HG03565 (cell line): ENCODE results near the gene SIGLEC14.
"Not testable (repeated sequence)": the region's sequence is repeated elsewhere in the genome, so short reads cannot be mapped to it uniquely, and the experiment has no call there.

Experiments
- ATAC-seq: cut with Tn5 transposase; IDR thresholded peaks from one replicate; pipeline ENCODE4 v1.9.1; 2021; ENCODE audit warnings: mild to moderate bottlenecking, moderate library complexity; ENCODE audit not compliant: unreplicated experiment

The SIGLEC14 gene

DNA sequence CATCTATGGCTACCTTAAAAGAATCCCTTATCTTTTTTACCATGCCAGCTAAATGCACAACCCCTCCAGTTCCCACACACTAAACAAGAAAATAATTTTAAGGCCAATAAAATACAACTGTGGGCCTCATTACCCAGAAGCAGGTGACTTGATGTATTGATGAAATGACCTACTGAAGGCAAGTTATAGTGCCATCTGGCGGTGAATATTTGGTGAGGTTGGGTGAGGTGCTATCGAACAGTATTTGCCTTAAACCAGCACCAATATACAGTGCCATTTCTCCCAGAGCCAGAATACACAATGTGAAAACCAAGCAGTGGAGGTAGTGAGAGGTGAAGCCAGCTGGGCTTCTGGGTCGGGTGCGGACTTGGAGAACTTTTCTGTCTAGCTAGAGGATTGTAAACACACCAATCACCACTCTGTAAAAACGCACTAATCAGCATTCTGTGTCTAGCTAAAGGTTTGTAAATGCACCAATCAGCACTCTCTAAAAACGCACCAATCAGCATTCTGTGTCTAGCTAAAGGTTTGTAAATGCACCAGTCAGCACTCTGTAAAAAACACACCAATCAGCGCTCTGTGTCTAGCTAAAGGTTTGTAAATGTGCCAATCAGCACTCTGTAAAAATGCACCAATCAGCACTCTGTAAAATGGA lies 29.4 kb upstream of the SIGLEC14 start:
- ATAC-seq = not testable (repeated sequence)

GRCh38 chr19:51668216-51668615 lies 21.6 kb upstream of the SIGLEC14 start:
- no peak for ATAC-seq

- no peak for ATAC-seq
These were observed 18.4 kb upstream of the SIGLEC14 start for GRCh38 chr19:51664997-51665396.

DNA sequence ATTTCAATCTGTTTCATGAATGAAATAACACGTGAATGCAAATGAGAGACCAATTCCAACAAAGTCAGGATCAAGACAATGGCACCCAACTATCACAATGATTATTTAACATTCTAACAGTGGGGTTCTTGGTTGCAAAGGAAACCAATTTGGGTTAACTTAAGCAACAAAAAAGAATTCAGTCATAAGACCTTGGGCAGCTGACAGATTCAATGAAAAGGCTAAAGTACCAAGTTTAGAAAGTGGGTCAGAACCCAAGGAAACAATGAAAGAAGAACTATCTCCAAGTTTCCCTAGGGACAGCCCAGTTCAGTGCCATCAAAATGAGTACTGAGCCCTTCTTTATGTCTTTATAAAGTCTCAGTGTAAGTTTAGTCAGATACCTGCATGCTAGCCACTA lies 17.5 kb upstream of the SIGLEC14 start:
- ATAC-seq = no peak

GRCh38 chr19:51663650-51664049 lies 17.0 kb upstream of the SIGLEC14 start:
- no peak for ATAC-seq

GRCh38 chr19:51660975-51661600 lies 14.5 kb upstream of the SIGLEC14 start:
- no peak for ATAC-seq

GRCh38 chr19:51654783-51655182 lies 8.2 kb upstream of the SIGLEC14 start:
- no peak for ATAC-seq

DNA sequence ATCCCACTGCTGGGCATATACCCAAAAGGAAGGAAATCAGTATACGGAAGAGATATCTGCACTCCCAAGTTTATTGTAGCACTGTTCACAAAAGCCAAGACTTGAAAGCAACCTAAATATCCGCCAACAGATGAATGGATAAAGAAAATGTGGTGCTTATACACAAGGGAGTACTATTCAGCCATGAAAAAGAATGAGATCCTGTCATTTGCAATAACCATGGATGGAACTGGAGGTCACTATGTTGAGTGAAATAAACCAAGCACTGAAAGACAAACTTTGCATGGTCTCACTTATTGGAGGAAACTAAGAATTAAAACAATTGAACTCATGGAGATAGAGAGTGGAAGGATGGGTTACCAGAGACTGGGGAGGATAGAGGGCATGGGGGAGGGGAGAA lies 6.5 kb upstream of the SIGLEC14 start:
- ATAC-seq = no peak

- ATAC-seq = no peak
These were observed 5.6 kb upstream of the SIGLEC14 start for GRCh38 chr19:51652266-51652665.

DNA sequence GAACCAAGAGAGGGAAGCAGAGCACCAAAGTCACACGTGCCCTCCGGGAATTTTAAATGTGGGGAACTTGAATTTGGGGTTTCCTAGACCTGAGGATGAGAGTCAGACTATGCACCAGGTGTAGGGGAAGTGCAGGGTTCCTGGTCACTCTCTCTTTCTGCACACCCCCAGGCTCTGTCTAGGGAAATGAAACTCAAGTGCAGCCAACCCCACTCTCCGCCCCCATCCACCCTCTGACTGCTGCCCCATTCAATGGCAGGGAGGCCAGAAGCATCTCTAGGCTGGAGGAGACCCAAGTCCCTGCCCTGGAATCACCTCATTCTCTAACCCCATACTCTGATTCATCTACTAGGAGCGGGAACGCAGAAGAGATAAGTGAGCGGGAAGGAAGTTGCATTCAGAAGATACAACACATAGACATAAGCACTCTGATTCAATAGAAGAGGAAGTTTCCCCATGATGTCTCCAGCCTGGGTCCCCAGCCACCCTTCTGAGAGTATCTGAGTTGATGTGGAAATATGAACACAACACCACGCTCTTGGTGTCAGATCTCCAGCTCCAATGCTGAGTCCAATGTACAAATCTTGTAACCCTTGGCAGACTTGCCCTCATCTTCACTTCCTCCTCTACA lies 4.7 kb upstream of the SIGLEC14 start:
- no peak for ATAC-seq

DNA sequence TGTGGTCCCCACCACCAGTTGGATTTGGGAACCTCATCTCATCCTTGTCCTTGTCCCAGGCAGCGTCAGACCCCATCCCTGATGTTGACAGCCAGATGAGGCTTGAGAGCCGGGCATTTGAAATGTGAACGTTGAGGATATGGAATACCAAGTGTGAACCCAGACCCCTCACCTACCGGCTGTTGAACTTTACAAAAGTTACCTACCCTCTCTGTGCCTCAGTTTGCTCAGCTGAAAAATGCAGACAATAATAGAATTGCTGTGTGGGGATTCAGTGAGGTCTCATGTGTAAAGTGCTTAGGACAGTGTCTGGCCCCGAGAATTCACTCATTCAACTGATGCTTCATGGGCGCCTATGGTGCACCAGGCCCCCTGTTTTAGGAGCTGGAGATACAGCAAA lies 693 bp upstream of the SIGLEC14 start:
- ATAC-seq = no peak

DNA sequence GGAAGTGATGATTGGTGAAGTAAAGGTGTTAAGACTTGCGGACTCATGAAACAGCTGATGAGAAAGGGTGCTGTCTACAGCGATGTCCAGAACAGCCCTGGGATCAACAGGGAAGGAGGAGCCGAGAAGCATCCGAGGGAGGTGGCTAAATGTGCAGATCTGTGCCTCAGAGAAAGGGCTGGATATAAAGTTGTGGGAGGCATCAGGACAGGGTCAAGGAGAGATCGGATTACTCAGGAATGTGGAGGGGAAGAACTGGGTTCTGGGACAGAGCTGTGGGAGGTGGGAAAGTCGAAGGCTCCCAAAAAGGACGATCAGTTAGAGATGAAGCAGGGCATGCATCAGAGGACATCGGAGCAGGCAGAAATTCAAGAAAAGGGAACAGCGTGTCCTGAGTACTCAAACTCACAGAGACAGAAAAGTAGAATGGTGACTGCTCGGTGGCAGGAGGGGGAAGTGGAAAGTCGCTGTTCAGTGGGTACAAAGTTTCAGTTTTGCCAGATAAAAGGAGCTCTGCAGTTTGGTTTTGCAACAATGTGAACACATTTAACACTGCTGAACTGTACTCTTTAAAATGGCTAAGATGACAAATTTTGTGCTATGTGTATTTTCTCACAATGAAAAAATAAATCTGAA lies 1.9 kb downstream of the SIGLEC14 start:
- ATAC-seq = no peak

DNA sequence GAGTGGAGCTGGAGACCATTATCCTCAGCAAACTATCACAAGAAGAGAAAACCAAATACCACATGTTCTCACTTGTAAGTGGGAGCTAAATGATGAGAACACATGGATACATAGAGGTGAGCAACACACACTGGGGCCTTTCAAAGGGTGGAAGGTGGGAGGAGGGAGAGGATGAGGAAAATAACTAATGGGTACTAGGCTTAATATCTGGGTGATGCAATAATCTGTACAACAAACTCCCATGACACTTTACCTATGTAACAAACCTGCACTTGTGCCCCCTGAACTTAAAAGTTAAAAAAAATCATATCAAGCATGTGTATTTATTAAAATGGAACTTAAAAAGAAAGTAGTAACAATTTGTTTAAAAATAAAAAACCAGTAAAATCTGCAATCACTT lies 5.0 kb downstream of the SIGLEC14 start:
- no peak for ATAC-seq

- no peak for ATAC-seq
These were observed 6.2 kb downstream of the SIGLEC14 start for GRCh38 chr19:51640386-51640785.

- ATAC-seq = no peak
These were observed 6.7 kb downstream of the SIGLEC14 start for GRCh38 chr19:51639916-51640315.

GRCh38 chr19:51637362-51637978 lies 9.2 kb downstream of the SIGLEC14 start:
- ATAC-seq = no peak

- ATAC-seq = no peak
These were observed 14.5 kb downstream of the SIGLEC14 start for GRCh38 chr19:51632126-51632525.

DNA sequence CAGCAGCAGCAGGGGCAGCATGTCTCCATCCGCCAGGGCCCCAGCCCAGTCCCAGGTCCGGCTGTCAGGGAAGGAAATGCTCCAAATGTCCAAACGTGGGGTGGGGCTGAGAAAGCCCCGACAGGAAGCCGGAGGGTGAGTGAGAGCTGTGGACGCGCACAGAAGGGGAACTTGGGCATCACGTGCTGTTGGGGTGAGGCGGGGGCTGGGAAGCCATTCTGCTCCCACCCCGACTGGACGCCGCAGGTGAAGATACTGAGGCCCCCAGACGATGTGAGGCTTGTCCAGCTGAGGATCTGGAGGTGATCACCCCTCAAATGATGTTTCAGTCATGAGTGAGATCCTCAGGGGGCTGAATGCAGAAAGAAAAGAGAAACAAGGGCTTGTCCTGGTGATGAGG lies 16.3 kb downstream of the SIGLEC14 start, which contains the start of gene SIGLEC5:
Gene SIGLEC5 (minus strand): TSS at position 87 of the 400 bp plus-strand sequence. CDS start 66 bp downstream, at position 21.
- ATAC-seq = not testable (repeated sequence)

GRCh38 chr19:51628153-51628939 lies 18.3 kb downstream of the SIGLEC14 start:
- ATAC-seq = no peak

DNA sequence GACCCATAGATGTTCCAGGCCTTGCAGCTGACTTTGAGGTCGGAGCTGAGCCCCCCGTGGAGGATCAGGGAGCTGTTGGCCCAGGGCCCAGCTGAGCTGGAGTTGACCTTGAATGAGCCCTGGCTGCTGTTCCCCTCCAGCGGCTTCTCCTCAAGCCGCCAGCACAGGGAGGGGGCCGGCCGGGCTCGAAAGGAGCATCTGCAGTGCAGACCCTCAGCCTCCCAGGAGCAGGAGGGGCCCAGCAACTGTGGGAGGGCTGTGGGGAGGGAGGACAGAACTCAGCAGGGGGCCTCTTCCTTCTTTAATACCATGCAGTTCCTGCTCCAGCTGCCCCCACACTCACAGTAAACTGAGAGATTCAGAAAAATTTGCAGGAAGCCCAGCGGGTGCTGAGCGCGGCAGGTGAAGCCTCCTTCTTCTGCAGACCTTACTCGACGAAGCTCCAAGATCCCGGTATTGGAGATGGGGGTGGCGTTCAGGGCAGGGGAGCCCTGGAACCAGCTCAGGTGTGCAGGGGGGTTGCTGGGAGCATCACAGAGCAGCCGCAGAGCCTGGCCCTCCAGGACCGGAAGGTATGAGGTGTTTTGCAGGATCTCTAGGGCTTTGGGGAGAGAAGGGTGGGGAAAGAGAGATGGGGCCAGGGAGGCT lies 19.0 kb downstream of the SIGLEC14 start:
- ATAC-seq = no peak
